Ureter (tissue), 1 donor: ENCODE measurements around the gene CYFIP2. TPM values are rescaled to one million over a fixed set of nuclear protein-coding genes. Genes with fewer than 3 reads are reported as not detected.
"Not testable (repeated sequence)": the region's sequence is repeated elsewhere in the genome, so short reads cannot be mapped to it uniquely, and the experiment has no call there.

Source experiments
- DNase-seq: peaks from one replicate; pipeline ENCODE4 v3.0.0-alpha.2; 2020; ENCODE audit warnings: low spot score
- total RNA-seq: library from RNA; stranded (reverse); gene quantifications from one replicate; pipeline ENCODE4 v1.2.4, GENCODE V29; 2023
- donor health status: DM: yes; HTN: yes; CAD: no.

Gene CYFIP2
- 45.3 TPM for total RNA-seq

GRCh38 chr5:157265714-157266285, at the start of gene CYFIP2:
Gene CYFIP2, plus strand, starts transcription at chr5:157266123. Its CDS starts 19,239 bp downstream, at chr5:157285362.
- DNase-seq: peak; percentile 63

- DNase-seq: no peak
Measured at GRCh38 chr5:157216391-157217142, 49.4 kb upstream of the CYFIP2 start.

- no peak for DNase-seq
Measured at GRCh38 chr5:157217289-157218024, 48.5 kb upstream of the CYFIP2 start.

- no peak for DNase-seq
Measured at GRCh38 chr5:157219491-157220271, 46.2 kb upstream of the CYFIP2 start.

GRCh38 chr5:157221959-157222358, 44.0 kb upstream of the CYFIP2 start:
- no peak for DNase-seq

GRCh38 chr5:157222506-157223230, 43.3 kb upstream of the CYFIP2 start:
- no peak for DNase-seq

- DNase-seq: no peak
Measured at GRCh38 chr5:157225469-157226422, 40.2 kb upstream of the CYFIP2 start.

- no peak for DNase-seq
Measured at GRCh38 chr5:157230610-157231009, 35.3 kb upstream of the CYFIP2 start.

- DNase-seq: no peak
Measured at GRCh38 chr5:157232706-157233105, 33.2 kb upstream of the CYFIP2 start.

- DNase-seq: no peak
Measured at GRCh38 chr5:157233515-157233914, 32.4 kb upstream of the CYFIP2 start.

- no peak for DNase-seq
Measured at GRCh38 chr5:157236423-157236822, 29.5 kb upstream of the CYFIP2 start.

GRCh38 chr5:157241483-157241882, 24.4 kb upstream of the CYFIP2 start:
- DNase-seq: no peak

GRCh38 chr5:157244704-157245103, 21.2 kb upstream of the CYFIP2 start:
- not testable (repeated sequence) for DNase-seq

GRCh38 chr5:157245476-157245875, 20.4 kb upstream of the CYFIP2 start:
- no peak for DNase-seq

- no peak for DNase-seq
Measured at GRCh38 chr5:157245886-157246285, 20.0 kb upstream of the CYFIP2 start.

- no peak for DNase-seq
Measured at GRCh38 chr5:157247267-157247666, 18.7 kb upstream of the CYFIP2 start.

GRCh38 chr5:157248821-157249470, 17.0 kb upstream of the CYFIP2 start:
- DNase-seq: no peak

GRCh38 chr5:157252711-157253465, 13.0 kb upstream of the CYFIP2 start:
- no peak for DNase-seq

GRCh38 chr5:157253547-157253946, 12.4 kb upstream of the CYFIP2 start:
- DNase-seq: no peak
